ENCODE results near the gene ARL5A.
"Not testable (repeated sequence)": the region's sequence is repeated elsewhere in the genome, so short reads cannot be mapped to it uniquely, and the experiment has no call there.

ARL5A gene

DNA sequence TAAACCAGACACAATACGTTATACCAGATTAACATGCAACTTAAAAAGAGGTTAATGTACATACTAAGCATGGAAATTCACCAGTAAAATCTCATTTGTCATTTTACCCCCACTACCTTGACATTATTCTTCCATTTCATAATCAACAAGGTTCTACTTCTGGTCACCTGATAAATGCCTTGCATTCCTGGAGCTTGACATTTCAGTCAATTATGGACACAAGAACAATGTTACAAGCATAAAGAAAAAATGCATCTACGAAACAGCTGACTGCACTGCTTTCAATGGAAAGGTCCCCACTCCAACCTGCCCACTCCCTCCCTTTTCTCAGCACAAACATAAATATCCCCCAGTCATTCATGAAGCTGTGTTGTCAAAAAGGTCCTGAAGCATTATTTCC is 31.4 kb downstream of the ARL5A start:
- TF ChIP-seq, protein P1, sequence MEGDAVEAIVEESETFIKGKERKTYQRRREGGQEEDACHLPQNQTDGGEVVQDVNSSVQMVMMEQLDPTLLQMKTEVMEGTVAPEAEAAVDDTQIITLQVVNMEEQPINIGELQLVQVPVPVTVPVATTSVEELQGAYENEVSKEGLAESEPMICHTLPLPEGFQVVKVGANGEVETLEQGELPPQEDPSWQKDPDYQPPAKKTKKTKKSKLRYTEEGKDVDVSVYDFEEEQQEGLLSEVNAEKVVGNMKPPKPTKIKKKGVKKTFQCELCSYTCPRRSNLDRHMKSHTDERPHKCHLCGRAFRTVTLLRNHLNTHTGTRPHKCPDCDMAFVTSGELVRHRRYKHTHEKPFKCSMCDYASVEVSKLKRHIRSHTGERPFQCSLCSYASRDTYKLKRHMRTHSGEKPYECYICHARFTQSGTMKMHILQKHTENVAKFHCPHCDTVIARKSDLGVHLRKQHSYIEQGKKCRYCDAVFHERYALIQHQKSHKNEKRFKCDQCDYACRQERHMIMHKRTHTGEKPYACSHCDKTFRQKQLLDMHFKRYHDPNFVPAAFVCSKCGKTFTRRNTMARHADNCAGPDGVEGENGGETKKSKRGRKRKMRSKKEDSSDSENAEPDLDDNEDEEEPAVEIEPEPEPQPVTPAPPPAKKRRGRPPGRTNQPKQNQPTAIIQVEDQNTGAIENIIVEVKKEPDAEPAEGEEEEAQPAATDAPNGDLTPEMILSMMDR (IDR thresholded peaks at IDR 0.05; ENCODE audit: low read depth, low read length): no peak
- no peak for DNase-seq (ENCODE audit: extremely low read depth, low read depth)

DNA sequence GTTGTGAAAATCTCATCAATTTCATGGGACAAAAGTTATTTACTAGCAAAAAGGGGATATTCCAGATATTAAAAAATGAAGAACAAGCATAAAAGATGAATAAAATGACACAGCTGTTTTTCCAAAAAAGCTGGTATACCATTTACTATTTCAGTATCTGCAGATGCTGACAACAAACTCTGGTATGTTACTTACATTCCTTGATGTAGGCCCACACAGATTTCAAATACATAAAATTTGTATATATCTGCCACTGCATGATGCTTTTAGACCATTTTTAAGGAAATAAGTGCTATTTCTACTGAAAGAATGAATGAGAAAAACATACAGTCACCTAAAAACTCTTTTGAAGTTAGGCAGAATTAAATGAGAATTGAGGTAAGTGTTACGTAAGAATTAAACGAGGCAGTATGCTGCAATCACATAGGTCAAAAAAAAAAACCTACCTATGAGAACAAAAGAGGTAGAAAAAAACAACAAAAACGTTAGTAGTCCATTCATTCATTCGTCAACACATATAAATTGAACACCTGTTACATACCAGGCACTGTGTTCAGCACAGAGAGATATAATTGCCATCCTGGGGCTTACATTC is 32.5 kb downstream of the ARL5A start:
- DNase-seq (ENCODE audit: extremely low read depth, low read depth): no peak
- TF ChIP-seq, protein P1 (IDR thresholded peaks at IDR 0.05; ENCODE audit: low read depth, low read length): no peak

DNA sequence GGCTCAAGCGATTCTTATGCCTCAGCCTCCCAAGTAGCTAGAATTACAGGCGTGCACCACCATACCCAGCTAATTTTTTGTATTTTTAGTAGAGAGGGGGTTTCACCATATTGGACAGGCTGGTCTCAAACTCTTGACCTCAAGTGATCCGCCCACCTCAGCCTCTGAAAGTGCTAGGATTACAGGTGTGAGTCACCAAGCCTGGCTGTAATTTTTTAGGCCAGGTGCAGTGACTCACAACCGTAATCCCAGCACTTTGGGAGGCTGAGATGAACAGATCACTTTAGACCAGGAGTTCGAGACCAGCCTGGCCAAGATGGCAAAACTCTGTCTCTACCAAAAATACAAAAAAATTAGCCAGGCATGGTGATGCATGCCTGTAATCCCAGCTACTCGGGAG is 33.8 kb downstream of the ARL5A start:
- not testable (repeated sequence) for DNase-seq (ENCODE audit: extremely low read depth, low read depth)

DNA sequence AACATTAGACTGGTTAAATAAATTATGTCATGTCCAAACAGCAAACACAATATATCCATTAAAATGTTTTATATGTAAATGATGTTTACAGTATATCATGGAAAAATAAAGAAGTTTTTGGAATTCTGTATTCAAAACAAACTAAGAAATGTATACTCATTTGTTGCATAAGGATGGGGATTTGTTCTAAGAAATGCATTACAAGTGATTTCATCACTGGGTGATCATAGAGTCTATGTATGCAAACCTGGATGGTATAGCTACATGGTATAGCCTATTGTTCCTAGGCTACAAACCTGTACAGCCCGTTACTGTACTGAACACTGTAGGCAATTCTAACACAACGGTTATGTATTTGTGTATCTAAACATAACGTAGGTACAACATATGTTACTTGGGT is 35.1 kb downstream of the ARL5A start:
- no peak for DNase-seq (ENCODE audit: extremely low read depth, low read depth)
- TF ChIP-seq, protein P1 (IDR thresholded peaks at IDR 0.05; ENCODE audit: low read depth, low read length): no peak

DNA sequence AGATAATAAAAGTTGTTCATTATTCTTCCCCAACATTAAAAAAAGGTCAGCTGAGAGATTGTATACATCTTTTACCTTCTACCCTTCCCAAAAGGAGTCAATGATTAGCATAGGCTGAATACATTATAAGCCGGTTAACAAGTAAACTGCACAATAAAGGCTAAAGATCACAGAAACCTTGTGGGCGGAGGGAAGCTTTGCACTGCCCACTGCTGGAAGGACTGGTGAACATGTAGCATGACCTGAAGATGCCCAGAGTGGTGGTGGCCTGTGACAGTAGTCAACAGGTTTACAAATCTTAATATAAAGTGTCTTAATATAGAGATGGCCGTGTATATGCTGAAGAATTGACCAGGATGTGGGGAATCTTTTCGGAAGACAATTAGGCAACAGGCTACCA is 35.6 kb downstream of the ARL5A start:
- TF ChIP-seq, protein P1 (IDR thresholded peaks at IDR 0.05; ENCODE audit: low read depth, low read length): no peak
- DNase-seq (ENCODE audit: extremely low read depth, low read depth): no peak

DNA sequence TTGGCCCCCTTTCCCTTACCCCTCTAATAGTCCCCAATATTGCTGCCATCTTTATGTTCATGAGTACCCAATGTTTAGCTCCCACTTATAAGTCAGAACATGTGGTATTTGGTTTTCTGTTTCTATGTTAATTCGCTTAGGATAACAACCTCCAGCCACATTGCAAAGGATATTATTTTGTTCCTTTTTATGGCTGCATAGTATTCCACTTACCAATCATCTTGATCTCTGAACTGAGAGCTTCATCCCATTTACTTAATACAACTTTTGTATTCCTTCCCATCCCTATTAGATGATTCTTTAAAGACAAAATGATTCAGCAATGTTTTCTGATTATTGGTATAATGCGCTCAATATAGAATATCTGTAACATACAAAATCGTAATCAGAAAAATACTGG is 36.7 kb downstream of the ARL5A start:
- DNase-seq (ENCODE audit: extremely low read depth, low read depth): no peak
- TF ChIP-seq, protein P1 (IDR thresholded peaks at IDR 0.05; ENCODE audit: low read depth, low read length): no peak

DNA sequence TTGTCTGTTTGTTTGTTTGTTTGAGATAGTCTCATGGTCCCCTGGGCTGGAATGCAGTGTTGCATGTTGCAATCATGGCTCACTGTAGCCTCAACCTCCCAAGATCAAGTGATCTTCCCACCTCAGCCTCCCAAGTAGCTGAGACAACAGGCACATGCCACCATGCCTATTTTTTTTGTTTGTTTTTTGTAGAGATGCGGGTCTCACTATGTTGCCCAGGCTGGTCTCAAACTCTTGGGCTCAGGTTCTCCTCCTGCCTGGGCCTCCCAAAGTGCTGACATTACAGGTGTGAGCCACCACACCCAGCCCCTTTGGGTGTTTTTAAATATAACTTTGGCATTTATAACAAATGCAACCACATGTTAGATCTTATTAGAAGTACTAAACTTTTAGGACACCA is 37.5 kb downstream of the ARL5A start:
- no peak for DNase-seq (ENCODE audit: extremely low read depth, low read depth)
- TF ChIP-seq, protein P1 (IDR thresholded peaks at IDR 0.05; ENCODE audit: low read depth, low read length): no peak

All from AG09319 (cell line).